ENCODE data around the gene SPRYD3.

DNA sequence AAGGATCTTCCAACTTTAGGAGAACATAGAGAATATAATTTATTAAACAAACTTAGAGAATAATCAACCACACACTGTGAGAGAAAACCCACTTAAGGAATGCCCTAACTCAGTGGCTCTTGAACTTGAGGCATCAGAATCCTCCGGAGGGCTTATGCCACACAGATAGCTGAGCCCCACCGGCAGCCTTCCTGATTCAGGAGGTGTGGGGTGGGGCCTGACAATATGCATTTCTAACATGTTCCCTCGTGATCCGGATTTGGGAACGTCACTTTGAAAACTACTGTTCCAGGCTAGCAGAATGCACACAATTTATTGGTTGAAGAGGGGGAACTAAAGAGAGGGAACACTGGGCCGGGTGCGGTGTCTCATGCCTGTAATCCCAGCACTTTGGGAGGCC is 22.1 kb upstream of the SPRYD3 start:
- TF ChIP-seq, protein P1, sequence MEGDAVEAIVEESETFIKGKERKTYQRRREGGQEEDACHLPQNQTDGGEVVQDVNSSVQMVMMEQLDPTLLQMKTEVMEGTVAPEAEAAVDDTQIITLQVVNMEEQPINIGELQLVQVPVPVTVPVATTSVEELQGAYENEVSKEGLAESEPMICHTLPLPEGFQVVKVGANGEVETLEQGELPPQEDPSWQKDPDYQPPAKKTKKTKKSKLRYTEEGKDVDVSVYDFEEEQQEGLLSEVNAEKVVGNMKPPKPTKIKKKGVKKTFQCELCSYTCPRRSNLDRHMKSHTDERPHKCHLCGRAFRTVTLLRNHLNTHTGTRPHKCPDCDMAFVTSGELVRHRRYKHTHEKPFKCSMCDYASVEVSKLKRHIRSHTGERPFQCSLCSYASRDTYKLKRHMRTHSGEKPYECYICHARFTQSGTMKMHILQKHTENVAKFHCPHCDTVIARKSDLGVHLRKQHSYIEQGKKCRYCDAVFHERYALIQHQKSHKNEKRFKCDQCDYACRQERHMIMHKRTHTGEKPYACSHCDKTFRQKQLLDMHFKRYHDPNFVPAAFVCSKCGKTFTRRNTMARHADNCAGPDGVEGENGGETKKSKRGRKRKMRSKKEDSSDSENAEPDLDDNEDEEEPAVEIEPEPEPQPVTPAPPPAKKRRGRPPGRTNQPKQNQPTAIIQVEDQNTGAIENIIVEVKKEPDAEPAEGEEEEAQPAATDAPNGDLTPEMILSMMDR (IDR thresholded peaks at IDR 0.05): no peak
- TF ChIP-seq POLR2A (IDR thresholded peaks at IDR 0.05): no peak
